ENCODE results near the gene LRRC49. TPM values are rescaled to one million over a fixed set of nuclear protein-coding genes. Genes with fewer than 3 reads are reported as not detected.

Gene LRRC49
- total RNA-seq, 1 experiment from 2014 or later: 8.3 TPM

DNA sequence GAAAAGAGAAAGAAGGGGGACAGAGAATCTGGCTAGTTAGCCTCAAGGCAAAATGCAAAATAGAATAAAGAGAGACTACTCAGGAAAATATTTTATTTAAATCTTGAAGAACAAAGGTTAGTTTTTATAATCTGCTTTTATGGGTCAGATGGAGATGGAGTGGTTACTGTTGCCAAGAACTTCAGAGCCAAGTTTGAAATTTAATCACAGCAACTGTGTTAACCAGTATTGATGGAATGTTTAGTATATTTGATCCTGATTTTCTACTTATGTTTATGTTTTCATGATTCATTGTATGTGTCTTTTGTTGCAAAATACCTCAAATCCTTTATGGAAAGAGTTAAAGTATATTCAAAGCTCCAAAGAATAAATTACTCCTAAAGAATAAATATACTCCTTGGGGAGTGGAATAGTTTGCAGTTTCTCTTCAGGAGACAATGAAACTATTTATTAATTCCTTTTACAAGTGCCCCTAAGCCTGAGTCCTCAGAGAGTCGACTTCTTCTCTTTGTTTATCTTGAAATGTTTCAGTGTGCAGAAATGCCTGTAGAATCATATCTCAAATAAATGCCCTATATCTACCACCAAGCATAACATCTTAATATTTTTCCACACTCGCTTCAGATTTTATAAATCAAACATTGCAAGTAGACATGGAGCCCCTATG is 161.8 kb downstream of the LRRC49 start:
- no peak overlapping the region for H3K27ac Mint-ChIP-seq
- no CpG with 5 or more reads among the region's 2 CpGs for WGBS (ENCODE audit: extremely low coverage, insufficient read length, low lambda C conversion rate)
- Histone ChIP-seq H3K9ac (ENCODE audit: extremely low read depth, insufficient read length, low read length) (no peak overlapping the region), H4K5ac (ENCODE audit: insufficient read length, low read depth, low read length) (no peak overlapping the region), H3K79me1 (ENCODE audit: insufficient read depth, low read depth, low read length, poor library complexity, severe bottlenecking) (no peaks in the 10 kb centered on the region), H3K4me1 (ENCODE audit: insufficient read depth, low read length) (no peaks in the 10 kb centered on the region), H2BK15ac (ENCODE audit: low read depth, low read length) (no peak overlapping the region), H3K14ac (ENCODE audit: insufficient read depth, low read length) (no peak overlapping the region), H4K20me1 (ENCODE audit: control insufficient read depth, insufficient read depth, insufficient read length) (no peaks in the 10 kb centered on the region), H3K18ac (ENCODE audit: insufficient read length, low read depth, low read length) (no peak overlapping the region), H4K91ac (ENCODE audit: insufficient read length, low read depth, low read length) (no peak overlapping the region), H2BK120ac (ENCODE audit: low read depth, low read length, poor library complexity, severe bottlenecking) (no peak overlapping the region), H3K4ac (ENCODE audit: low read depth, low read length) (no peak overlapping the region), H2BK5ac (ENCODE audit: insufficient read length, low read length) (no peak overlapping the region), H2AK5ac (ENCODE audit: insufficient read length, low read length) (no peak overlapping the region), H3T11ph (ENCODE audit: low read length) (no peak overlapping the region), H4K8ac (replicated peaks; ENCODE audit: insufficient read length, low read depth, low read length) (no peak overlapping the region), H3K23ac (ENCODE audit: insufficient read length, low read depth, low read length) (no peak overlapping the region), H2BK20ac (ENCODE audit: low read depth, low read length, poor library complexity, severe bottlenecking) (no peak overlapping the region), H2AFZ (ENCODE audit: low read length) (no peak overlapping the region), H3K9me3 (ENCODE audit: control insufficient read depth, low read depth, low read length) (no peaks in the 10 kb centered on the region), H3K23me2 (ENCODE audit: insufficient read length, low read depth, low read length, poor library complexity, severe bottlenecking) (no peaks in the 10 kb centered on the region), H3K27me3 (ENCODE audit: insufficient read depth, low read length) (no peaks in the 10 kb centered on the region), H3K79me2 (ENCODE audit: insufficient read depth, low read length) (no peaks in the 10 kb centered on the region), H3K56ac (ENCODE audit: insufficient read length, low read depth, low read length) (no peak overlapping the region), H2BK12ac (ENCODE audit: insufficient read length, low read depth, low read length) (no peak overlapping the region), H3K4me2 (ENCODE audit: insufficient read depth, insufficient read length, low read length) (no peak overlapping the region), H3K27ac (ENCODE audit: insufficient read length, low read depth, low read length) (no peak overlapping the region)
- H3K4me1 Mint-ChIP-seq: peaks cover 12 to 15% of the 10 kb centered on the region in 2 experiments
- no peak for DNase-seq
- H3K4me3 Mint-ChIP-seq: no peak overlapping the region
- H3K36me3 Mint-ChIP-seq (ENCODE audit: insufficient read depth in 1 of 3, low read depth in 3 of 3): peaks cover 0 to 4% (median 3%) of the 10 kb centered on the region in 3 experiments; a peak in 2 of 7 replicates
- TF ChIP-seq CTCF (conservative IDR thresholded peaks at IDR 0.05): no peak
- H3K27me3 Mint-ChIP-seq (ENCODE audit: low read depth): no peaks in the 10 kb centered on the region
- peaks cover 3 to 9% of the 10 kb centered on the region in 2 experiments; a peak in 3 of 5 replicates for H3K9me3 Mint-ChIP-seq
